LNCAP (cell line): ENCODE data around the gene IL6R.

Source experiments
- TF ChIP-seq, protein P1 (sequence below): fragments of 450-650 bp; IDR thresholded peaks from 2 replicates; pipeline ENCODE4 v1.5.1; 2017; ENCODE audit warnings: mild to moderate bottlenecking

The IL6R gene

DNA sequence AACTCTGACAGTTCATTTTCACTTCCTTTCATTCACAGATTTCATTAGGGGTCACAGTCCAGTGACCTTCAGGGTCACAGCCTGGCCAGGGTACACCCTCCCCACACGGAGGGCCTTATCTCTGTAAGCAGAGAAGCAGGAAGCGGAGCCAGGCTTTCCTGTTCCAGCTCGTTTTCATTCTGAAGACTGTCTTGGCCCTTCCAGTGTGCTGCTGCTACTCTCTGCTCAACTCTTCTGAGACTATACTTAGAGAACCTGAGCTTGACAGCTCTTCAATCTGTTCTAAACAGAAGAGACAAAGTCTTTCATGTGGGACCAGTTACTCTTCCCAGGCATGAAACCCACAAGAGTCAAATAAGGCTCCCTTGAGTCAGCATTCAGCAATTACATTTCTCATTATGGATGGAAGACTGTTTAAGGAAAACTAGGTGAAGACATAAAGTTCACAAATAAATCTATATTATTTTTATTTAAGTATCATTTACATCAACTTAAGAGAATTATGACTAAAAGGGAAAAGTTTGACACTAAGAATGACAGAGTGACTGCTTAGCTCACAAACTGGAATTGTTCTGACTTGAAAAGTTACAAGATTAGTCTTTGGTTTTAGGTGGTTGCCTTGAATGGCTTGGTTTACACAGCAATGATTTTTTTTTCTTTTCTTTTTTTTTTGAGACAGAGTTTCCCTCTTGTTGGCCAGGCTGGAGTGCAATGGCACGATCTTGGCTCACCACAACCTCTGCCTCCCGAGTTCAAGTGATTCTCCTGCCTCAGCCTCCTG lies 92.1 kb downstream of the IL6R start:
- TF ChIP-seq, protein P1, sequence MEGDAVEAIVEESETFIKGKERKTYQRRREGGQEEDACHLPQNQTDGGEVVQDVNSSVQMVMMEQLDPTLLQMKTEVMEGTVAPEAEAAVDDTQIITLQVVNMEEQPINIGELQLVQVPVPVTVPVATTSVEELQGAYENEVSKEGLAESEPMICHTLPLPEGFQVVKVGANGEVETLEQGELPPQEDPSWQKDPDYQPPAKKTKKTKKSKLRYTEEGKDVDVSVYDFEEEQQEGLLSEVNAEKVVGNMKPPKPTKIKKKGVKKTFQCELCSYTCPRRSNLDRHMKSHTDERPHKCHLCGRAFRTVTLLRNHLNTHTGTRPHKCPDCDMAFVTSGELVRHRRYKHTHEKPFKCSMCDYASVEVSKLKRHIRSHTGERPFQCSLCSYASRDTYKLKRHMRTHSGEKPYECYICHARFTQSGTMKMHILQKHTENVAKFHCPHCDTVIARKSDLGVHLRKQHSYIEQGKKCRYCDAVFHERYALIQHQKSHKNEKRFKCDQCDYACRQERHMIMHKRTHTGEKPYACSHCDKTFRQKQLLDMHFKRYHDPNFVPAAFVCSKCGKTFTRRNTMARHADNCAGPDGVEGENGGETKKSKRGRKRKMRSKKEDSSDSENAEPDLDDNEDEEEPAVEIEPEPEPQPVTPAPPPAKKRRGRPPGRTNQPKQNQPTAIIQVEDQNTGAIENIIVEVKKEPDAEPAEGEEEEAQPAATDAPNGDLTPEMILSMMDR = no peak

DNA sequence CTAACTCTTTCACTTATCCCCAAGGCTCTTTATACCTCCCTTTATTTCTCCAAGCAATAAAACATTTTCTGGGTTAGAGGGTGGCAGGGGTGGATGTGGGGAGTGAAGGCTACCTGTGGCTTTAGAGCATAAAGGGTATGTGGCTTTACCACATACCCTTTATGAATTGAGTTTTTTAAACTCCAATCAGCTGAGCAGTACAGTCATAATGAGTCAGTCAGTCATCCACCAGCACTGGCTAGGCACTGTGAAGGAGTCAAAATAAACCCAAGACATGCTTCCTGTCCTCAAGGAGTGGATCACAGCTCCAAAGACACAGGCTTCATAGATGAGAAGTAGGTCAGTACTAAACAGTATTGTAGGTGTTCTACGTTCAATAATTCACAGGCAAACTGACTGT lies 94.3 kb downstream of the IL6R start:
- TF ChIP-seq, protein P1 = no peak

DNA sequence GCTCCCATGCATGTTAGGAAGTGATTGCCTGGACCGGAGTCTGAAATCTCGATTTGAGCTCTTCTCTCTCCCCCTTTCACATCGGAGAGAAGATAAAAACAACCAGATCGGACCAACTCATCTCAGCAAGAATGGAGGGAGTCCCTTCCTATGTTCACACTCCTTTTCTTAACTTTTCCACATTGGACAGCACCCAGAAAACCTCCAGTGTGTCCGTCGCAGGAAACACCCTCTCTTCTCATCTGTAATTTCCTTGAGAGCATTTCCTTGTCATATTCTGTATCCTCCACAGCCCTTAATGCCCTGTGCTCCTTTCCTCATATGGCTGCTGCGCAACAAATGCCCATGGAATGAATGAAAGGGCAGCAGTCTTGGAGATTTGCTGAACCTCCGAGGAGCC lies 95.4 kb downstream of the IL6R start:
- TF ChIP-seq, protein P1 = no peak

DNA sequence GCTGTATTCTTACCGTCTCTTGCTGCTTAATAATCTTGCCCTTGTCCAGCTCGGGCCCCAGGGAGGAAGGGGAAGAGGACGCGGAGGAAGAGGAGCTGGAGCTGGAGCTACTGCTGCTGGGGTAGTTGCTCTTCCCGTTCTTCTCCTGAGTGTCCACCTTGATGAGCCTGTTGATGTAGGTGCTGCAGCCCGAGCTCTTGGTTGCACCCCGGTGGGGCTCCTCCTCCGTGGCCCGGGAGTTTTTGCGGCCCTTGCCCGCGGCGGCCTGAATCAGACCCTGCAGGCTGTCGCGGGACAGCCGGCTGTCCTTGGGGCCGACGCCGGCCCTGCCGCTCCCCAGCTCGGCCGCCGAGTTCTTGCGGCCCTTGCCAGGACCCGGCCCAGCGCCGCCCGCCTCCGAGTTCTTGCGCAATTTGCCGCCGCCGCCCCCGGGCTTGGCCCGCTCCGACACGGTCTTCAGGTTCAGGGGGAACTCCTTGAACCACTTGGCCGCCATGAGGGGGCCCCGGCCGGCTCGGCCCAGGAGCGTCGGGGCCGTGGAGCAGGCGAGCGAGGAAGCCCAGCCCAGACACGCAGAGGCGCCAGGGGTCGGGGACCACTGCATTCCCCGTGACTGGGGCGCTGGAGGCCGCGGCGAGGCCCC lies 96.4 kb downstream of the IL6R start:
- TF ChIP-seq, protein P1 = no peak

DNA sequence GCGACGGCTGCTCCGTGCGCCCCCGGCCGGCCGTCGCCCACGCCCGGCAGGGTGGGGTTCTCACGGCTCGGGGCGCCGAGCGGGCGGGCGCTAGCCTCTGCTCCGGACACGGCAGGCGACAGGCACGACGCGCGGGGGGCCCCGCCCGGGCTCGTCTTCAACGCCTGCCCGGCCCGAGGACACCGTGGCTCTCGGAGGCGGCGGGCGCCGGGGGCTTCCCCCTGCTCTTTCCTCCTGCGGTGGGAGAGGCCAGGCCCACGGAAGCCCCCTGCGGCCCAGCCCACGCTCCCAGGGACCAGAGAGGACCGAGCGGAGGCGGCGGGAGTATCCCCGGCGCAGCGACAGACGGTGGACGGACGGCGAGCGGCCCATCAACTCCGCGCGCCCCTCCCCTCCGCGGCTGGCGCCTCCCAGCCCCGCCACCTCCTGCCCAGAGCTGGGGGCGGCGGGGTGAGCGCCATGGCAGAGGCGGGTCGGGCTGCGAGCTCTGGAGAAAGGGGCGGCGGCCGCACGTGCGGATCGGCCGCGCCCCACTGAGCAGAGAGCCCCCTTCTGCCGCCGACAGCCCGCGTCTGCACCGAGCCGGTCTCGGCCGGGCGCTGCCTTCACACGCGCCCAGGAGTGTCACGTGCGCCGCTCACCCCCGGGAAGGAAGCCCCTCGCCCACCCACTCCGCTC lies 97.1 kb downstream of the IL6R start, which contains the start of the genes SHE and TDRD10:
TSS of gene SHE (minus strand) at position 347 of the 678 bp plus-strand sequence. CDS start 386 bp downstream, outside the sequence.
TSS of gene TDRD10 (plus strand) at position 154 of the 678 bp plus-strand sequence. CDS start 4,685 bp downstream, outside the sequence.
- TF ChIP-seq, protein P1 = no peak

DNA sequence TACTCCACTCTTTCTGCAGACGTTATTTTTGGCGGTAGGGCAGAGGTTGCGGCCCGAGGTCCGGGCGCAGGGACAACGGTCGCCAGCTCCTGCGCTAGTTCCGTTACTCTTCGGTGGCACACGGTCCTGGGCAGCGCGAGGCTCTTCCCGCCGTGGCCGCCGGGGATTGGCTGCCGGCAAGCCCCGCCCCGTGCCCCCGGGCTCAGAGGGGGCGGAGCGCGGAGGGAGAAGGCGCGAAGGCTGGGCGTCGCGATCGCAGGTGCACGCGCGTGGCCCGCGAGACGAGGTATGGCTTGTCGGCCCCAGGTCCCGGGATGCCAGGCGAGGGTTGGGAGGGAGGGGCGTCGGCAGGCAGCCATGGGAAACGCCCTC lies 97.6 kb downstream of the IL6R start:
- TF ChIP-seq, protein P1 = no peak

DNA sequence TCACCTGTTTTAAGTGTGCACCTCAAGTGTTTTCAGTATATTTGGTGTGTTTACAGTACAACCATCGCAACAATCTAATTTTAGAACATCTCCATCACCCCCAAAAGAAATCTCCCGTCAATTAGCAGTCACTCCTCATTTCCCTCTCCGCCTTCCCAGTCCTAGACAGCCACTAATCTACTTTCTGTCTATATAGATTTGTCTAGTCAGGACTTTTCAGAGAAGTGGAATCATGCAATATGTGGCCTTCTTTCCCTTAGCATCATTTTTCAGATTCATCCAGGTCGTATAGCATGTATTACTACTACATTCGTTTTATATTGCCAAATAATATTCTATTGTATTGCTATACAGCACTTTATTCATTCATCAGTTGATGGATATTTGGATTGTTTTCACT lies 98.8 kb downstream of the IL6R start:
- TF ChIP-seq, protein P1 = no peak
